AG08395 (cell line): ENCODE measurements around the gene FAM13C.
"Not testable (repeated sequence)": the region's sequence is repeated elsewhere in the genome, so short reads cannot be mapped to it uniquely, and the experiment has no call there.

Experiments used
- DNase-seq: peaks from one replicate; pipeline ENCODE4 v3.0.0; 2012; ENCODE audit warnings: mixed read lengths, low spot score

FAM13C gene

DNA sequence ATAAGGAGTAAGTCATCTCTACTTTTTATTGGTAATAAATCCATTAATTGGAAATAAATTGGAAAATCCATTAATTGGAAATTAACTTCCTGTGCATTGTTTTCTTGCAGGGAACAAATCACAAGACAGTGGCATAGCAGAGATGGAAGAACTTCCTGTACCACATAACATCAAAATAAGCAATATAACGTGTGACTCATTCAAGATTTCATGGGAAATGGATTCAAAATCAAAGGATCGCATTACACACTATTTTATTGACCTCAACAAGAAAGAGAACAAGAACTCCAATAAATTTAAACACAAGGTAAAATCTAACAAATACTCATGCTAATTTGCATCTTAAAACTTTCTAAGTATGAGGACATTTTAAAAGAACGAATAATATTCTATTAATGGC lies 128.2 kb downstream of the FAM13C start:
- DNase-seq: no peak

DNA sequence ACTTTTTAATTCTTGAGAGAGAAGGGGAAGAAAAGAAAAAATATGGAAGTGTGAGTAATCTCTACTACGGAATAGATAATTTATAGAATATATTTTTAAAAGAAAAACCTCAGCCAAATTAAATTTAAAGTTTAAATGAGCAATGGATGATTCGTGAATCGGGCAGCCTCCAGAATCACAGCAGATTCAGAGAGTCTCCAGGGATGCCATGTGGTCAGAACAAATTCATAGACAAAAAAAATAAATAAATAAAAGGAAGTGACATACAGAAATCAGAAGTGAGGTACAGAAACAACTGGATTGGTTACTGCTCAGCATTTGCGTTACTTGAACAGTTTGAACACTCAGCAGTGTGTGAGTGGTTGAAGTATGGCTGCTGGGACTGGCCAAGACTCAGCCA lies 132.9 kb downstream of the FAM13C start:
- no peak for DNase-seq

DNA sequence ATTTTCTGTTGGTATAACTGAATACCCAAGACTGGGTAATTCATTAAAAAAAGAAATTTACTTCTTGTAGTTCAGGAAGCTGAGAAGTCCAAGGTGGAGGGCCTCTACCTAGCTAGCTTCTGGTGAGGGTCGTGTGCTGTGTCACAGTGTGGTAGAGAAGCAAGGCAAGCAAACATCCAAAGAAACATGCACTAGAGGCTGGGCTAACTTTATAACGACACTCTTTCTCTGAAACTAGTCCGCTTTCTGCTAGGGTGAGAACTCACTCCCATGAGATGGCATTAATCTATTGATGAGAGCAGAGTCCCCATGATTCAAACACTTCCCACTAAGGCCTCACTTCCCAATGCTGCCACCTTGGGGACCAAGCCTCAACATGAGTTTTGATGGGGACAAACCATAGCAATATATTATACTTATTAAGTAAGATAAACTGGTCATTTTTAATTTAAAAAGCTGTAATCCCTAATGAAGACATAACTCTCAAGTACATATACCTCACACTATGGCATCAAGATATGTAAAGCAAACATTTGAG lies 135.1 kb downstream of the FAM13C start:
- DNase-seq: no peak

DNA sequence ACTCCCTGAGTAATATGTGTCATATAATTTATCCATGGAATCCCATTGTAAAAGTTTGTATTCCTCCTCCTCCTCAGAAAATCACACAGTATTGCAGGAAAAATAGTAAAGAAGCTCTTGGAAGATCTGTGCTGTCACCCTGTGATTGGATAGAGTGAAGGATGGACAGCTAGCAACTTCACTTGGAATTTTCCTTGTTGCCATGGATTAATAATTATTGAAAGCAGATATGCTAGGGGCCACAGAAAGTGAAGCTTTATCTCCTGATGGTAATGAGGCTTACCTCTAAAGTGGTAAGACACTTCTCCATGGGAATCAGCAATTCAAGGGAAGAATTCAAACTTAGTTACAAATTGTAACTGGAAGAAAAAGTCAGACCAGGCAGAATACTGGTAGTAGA lies 137.1 kb downstream of the FAM13C start:
- DNase-seq: no peak

DNA sequence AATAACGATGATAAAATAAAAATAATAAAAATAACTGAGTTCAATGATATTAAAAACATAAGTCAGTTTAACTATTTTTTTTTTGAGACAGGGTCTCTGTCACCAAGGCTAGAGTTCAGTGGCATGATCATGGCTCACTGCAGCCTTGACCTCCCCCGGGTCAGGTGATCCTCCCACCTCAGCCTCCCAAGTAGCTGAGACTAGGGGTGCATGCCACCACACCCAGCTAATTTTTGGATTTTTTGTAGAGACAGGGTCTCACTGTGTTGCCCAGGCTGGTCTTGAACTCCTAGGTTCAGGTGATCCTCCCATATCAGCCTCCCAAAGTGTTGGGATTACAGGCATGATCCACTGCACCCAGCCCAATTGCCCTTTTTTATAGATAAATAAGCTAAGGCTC lies 138.8 kb downstream of the FAM13C start:
- DNase-seq: not testable (repeated sequence)

DNA sequence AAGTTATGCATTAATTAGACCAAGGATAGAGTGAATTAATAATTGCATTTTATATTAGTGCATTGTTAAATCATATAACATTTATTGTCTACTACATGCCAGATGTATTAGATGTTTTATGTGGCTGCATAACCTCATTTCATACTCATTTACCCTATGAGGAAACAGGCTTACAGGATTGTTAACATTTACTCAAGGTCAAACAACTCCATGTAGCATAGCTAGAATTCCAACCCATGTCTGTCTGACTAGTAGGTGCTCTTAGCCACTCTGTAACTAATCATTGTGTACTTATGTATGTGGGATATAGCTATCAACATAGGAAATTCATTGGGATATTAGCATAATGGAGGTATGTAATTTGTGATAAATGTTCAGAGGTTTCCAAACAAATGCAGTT lies 139.6 kb downstream of the FAM13C start:
- DNase-seq: no peak

DNA sequence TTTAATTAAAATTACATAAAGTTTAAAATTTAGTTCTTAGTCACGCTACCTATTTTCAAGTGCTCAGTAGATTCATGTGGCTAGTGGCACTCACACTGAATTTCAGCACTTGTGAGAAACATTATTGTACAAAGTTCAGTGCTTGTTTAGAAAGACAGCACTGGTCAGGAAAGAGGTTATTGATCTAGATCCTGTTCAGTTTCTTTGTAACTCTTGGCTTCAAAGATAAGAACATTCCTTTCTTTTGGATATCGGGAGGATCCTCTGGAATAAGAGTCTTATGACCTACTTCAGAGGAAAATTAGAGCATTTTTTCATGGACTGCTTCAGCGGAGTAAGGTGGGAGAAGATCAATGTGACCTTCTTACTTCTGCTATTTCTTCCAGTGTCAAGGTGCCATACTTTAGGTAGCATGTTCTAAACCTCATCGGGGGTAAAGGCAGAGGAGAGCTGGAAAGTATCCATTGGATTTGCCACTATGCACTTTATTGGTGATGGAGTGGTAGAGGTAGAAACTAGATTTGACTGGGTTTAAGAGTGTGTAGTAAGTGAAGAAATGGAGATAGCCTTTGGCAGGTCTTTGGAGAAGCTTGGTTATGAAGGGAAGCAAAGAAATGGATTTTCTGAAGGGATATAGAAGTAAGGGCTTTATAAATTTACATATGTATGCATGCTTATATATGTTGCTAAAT lies 146.0 kb downstream of the FAM13C start:
- DNase-seq: no peak

DNA sequence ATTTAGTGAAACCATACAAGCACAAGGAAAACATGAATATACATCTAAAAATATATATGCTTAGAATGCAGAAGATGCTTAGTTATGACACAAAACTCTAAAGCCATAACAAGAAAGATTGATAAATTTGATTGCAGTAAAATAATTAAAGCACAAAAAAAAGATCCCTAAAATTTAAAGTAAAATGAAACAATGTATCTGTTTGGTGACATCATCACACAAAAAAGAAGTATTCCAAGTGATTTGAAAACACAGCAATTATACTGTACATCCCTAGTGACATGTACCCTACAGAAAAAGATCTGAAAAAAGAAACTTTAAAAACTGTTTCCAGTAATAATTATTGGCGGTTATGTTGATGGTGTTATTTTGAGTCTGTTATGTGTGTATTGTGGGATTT lies 148.2 kb downstream of the FAM13C start:
- no peak for DNase-seq

DNA sequence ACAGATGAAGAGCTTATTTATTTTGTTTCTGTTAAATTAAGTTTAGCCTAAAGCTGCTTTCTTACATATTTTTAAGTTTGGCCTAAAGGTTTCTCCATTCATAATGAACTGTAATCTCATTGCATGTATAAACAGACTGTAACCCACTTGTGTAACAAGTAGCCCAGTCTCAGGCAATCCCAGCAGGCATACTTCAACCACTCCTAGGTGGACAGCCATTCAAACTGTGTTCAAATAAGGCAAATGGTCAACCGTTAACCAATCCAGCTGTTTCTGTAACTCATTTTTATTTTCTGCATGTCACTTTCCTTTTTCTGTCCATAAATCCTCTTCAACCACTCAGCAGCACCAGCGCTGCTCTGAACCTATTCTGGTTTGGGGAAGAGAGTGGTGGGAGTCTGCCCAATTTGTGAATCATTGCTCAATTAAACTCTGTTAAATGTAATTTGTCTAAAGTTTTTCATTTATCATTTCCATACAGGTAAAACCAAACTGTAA lies 150.0 kb downstream of the FAM13C start:
- DNase-seq: no peak

DNA sequence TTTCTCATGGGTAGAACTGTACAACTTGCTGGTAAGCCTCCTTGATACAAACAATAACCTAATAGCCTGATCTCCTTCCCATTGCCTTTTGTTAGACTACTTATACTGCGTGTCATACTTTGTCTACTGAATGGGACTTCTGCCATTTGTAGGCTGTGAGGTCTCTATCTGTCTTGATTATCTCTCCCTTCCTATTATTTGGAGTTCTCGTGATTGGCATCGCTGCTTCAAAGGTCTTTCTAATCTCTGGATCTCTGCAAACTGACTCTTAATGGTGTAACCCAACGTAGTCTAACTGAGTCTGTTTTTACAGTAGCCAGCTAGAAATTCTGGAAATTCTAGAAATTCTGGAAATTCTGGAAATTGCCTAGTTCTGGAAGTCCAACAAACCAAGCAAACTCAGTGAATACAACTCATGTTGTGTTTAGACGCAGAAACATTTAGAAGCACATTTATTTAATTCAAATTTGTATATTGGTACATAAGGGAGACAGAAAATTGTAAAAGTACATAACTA lies 156.1 kb downstream of the FAM13C start:
- no peak for DNase-seq
